HG02798 (cell line): ENCODE results near the gene IL1RAPL2.
"Not testable (repeated sequence)": the region's sequence is repeated elsewhere in the genome, so short reads cannot be mapped to it uniquely, and the experiment has no call there.

ENCODE experiments used
- ATAC-seq: cut with Tn5 transposase; IDR thresholded peaks from one replicate; pipeline ENCODE4 v1.9.1; 2021; ENCODE audit warnings: mild to moderate bottlenecking; ENCODE audit not compliant: unreplicated experiment, poor library complexity

IL1RAPL2 gene

GRCh38 chrX:105237407-105237806 lies 671.4 kb downstream of the IL1RAPL2 start:
- ATAC-seq, result not testable (repeated sequence)

DNA sequence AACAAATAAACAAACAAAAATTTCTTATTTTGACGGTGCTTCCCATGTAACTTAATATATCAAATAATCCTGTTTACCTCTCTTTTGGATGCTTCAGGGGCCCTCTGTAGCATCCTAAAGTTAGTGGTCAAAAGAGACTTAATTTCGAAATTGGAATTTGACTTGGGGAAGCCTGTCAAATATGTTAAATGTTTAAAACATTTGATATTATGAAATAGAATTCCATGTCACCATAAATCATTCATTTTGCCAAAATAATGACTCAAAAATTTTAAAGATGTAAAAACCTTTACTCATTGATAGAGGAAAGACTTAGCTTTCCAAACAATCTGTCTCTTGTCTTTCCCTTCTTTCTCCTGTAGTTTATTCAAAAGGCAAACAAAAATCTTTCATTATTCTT lies 675.1 kb downstream of the IL1RAPL2 start:
- no peak for ATAC-seq

DNA sequence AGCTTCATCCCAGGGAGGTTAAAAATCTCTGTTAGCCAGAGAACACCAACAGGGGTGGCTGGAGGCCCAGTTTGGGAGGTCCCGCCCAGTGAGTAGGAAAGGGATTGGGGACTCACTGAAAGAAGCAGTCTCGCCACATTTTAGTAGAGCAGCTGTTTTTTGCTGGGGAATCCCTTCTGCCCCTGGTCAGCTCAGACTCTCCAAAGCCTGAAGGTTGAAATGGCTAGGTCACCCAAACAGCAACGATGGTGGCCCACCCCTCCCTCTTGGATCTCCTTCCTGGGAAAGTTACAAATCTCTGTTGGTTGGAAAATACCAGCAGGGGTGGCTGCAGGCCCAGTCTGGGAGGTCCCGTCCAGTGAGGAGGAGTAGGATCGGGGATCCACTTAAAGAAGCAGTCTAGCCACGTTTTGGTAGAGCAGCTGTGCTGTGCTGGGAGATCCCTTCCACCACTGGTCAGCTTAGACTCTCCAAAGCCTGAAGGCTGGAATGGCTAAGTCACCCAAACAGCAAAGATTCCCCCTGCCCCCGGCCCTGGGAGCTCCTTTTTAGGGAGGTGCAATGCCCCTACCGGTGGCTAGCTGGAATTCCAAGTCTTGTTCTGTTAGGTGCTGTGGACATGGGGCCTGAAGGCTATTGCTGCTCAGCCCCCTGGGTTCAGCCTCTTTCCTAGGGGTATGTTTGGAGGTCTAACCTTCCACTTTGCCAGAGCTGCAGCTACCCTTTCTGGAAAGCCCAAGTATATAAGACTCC lies 694.5 kb downstream of the IL1RAPL2 start:
- ATAC-seq, result no peak

DNA sequence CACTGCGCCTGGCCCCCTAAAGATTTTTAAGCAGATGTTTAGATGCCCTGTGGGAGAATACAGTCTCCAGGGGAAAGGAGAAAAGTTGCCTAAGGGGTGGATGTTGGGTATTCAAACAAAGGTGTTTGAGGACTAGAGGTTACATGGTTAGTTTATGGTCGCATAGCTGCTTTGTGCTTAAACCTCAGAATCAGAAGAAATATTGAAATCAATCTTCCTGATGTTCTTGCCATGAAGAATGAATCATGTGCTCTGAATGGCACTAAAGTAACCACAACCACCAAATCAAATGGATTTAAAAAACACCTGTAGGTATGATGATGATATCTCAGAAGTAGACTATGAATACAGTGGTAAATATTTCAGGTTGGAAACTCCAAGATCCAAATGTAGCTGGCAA lies 697.2 kb downstream of the IL1RAPL2 start:
- ATAC-seq, result no peak

DNA sequence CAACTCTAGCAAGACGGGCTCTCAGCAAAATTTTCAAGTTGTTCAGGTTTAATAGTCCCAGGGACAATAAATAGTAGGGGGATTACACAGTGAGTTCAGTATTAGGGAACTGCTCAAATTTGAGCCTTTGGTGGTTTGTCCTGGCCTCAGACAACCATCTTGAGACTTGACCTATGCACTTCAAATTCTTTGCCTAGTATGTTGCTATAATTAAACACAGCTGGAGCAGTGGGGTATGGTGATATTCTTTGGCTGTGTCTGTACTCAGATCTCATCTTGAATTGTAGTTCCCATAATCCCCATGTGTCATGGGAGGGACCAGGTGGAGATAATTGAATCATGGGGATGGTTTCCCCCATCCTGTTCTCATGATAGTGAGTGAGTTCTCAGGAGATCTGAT lies 697.8 kb downstream of the IL1RAPL2 start:
- no peak for ATAC-seq

DNA sequence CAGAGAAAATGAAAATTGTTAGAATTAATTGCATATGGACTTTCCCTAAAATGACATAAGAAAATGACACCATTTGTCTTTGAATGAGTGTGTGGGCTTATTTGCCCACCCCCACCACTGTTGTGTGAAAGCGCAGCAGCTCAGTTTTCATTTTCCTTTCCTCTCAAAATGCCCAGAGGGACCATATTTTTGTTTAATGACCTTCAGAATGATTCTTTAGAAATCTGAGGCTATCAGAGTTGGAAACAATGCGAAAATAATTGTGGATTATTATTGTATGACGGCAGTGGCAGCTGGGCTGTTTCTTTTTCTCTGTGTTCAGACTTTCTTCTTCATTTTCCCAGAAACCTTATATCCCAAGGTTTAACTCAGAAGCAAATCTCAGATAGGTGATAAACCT lies 699.1 kb downstream of the IL1RAPL2 start:
- no peak for ATAC-seq

GRCh38 chrX:105266456-105266855 lies 700.5 kb downstream of the IL1RAPL2 start:
- ATAC-seq, result no peak

- no peak for ATAC-seq
Observed at GRCh38 chrX:105267167-105267566, 701.2 kb downstream of the IL1RAPL2 start.

DNA sequence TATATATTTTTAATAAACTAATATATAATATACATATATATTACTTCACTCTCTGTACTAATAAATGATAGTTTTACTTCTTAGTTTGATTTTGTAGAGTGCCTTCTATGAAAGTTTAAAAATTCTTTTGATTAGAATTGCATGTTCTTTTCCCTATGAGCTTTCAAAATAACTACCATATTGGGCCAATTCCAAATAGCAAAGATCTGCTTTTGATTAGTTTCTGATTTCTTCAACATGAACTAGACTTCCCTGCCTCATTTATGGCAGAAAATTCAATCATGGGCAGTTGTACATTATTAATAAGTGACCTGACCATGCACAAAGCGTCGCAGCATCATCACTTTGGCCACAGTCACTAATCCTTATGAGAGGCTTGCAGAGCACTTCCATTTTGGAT lies 703.4 kb downstream of the IL1RAPL2 start:
- no peak for ATAC-seq

- ATAC-seq, result no peak
Observed at GRCh38 chrX:105273326-105273725, 707.3 kb downstream of the IL1RAPL2 start.

- no peak for ATAC-seq
Observed at GRCh38 chrX:105274091-105274490, 708.1 kb downstream of the IL1RAPL2 start.

- ATAC-seq, result no peak
Observed at GRCh38 chrX:105277132-105277531, 711.1 kb downstream of the IL1RAPL2 start.

GRCh38 chrX:105282077-105282476 lies 716.1 kb downstream of the IL1RAPL2 start:
- no peak for ATAC-seq

- ATAC-seq, result no peak
Observed at GRCh38 chrX:105297041-105297440, 731.0 kb downstream of the IL1RAPL2 start.

GRCh38 chrX:105299286-105299685 lies 733.3 kb downstream of the IL1RAPL2 start:
- ATAC-seq, result no peak

GRCh38 chrX:105302246-105302645 lies 736.2 kb downstream of the IL1RAPL2 start:
- ATAC-seq, result no peak

GRCh38 chrX:105307762-105308161 lies 741.8 kb downstream of the IL1RAPL2 start:
- no peak for ATAC-seq

DNA sequence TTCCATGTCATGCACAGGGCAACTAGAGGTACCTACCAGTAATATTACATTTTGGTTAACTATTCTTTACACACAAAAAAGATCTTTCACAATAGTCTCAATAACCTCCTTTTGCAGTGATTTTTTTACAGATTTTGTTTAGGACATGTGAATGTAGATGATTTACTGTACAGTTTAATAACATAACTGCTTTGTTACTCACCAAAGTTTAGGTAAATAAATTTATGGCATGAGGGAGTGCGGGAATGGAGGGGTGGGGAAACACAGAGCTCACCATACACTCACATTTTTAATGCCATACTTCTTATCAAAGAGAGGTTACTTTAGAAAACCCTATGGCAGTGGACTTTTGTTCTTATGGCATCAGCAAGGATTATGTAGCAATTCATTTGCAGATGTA lies 747.6 kb downstream of the IL1RAPL2 start:
- ATAC-seq, result no peak

DNA sequence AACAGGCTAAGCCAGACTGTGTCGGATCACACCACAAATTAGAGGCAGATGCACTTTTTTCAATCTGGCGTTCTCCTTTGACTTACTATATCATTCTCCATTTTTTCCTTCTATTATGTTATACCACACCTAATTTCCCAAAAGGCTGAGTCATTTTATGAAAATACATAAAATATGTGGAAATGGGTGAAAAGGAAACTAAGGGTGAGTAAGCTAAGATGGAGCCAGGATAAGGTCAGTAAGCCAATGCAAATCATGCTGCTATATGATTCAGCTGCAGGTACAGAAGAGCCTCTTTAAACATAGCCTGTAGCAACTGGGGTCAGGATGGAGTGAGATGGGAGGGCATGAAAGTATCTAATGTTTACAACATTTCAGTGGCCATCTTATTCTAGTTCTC lies 748.5 kb downstream of the IL1RAPL2 start:
- no peak for ATAC-seq

DNA sequence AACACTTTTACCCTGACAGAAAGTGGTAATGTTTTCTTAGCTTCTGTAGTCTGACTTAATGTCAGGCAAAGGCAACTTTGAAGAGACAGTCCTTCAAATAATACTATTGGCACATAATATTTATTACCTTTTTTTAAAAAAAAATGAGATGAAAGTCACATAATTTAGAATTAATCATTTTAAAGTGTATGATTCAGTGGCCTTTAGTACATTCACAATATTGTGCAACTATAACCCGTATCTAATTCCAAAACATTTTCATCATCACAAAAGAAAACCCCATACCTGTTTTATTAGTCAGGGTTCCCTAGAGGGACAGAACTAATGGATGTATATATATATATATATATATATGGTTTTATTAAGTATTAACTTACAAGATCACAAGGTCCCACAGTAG lies 749.2 kb downstream of the IL1RAPL2 start:
- ATAC-seq, result no peak

GRCh38 chrX:105317117-105317516 lies 751.1 kb downstream of the IL1RAPL2 start:
- ATAC-seq, result no peak

- no peak for ATAC-seq
Observed at GRCh38 chrX:105323928-105324327, 757.9 kb downstream of the IL1RAPL2 start.
